Panc1 (cell line): ENCODE measurements around the gene CNTN3. TPM values are rescaled to one million over a fixed set of nuclear protein-coding genes. Genes with fewer than 3 reads are reported as not detected.

ENCODE experiments used
- ATAC-seq: fragments of 200-7000 bp; cut with Tn5 transposase; 2 replicates; pipeline ENCODE4 v1.9.1; 2020; ENCODE audit warnings: mild to moderate bottlenecking, moderate library complexity
- BruUV-seq: library from RNA; stranded (reverse); fragments of 400-500 nt; replicated peaks from 2 replicates; lab custom pipeline; 2021; lab: Mats Ljungman, UMichigan
- CTCF ChIA-PET: fragments of 300-600 bp; sonication (Branson Sonifier 250); formaldehyde crosslinking; loops from one replicate; lab custom pipeline; 2022; ENCODE audit warnings: antibody characterized with exemption; lab: Charles Lee
- POLR2A ChIA-PET: fragments of 300-600 bp; sonication (Branson Sonifier 250); formaldehyde crosslinking; loops from one replicate; lab custom pipeline; 2022; ENCODE audit warnings: antibody characterized with exemption; lab: Charles Lee
- DNase-seq: peaks from one replicate; pipeline ENCODE4 v3.0.0-alpha.2; 2010; ENCODE audit warnings: low read depth, low spot score
- H3K27ac ChIP-seq: 2 replicates; pipeline ENCODE4 v1.5.1; 2011; ENCODE audit warnings: mild to moderate bottlenecking, low read length, inconsistent platforms
- H3K27me3 ChIP-seq: fragments of 200-500 bp; sonication (Bioruptor generic); 2 replicates; pipeline ENCODE4 v1.6.0; 2014; ENCODE audit warnings: low read length, inconsistent platforms; ENCODE audit not compliant: control insufficient read depth, insufficient read depth
- H3K36me3 ChIP-seq: fragments of 200-500 bp; sonication (Bioruptor generic); 2 replicates; pipeline ENCODE4 v1.5.1; 2014; ENCODE audit warnings: inconsistent platforms, mild to moderate bottlenecking, low read length, moderate library complexity; ENCODE audit not compliant: control insufficient read depth, insufficient read depth
- H3K4me1 ChIP-seq: 2 replicates; pipeline ENCODE4 v1.5.1; 2011; ENCODE audit warnings: inconsistent platforms, mild to moderate bottlenecking, low read length, moderate library complexity; ENCODE audit not compliant: control insufficient read depth, insufficient read depth
- H3K4me3 ChIP-seq, 2 experiments: 2 replicates each; pipeline ENCODE4 v1.5.1; 2011 to 2012; ENCODE audit warnings: low read depth in 2 of 2, low read length in 2 of 2, mild to moderate bottlenecking in 2 of 2, inconsistent platforms in 1 of 2, moderate library complexity in 1 of 2
- H3K9me3 ChIP-seq: fragments of 200-500 bp; sonication (Bioruptor generic); 2 replicates; pipeline ENCODE4 v1.5.1; 2014; ENCODE audit warnings: low read depth, mild to moderate bottlenecking, inconsistent platforms, low read length, moderate library complexity; ENCODE audit not compliant: control insufficient read depth, insufficient read depth
- CTCF ChIP-seq: fragments of 450-650 bp; IDR thresholded peaks from 2 replicates; pipeline ENCODE4 v1.5.1; 2017; ENCODE audit warnings: mild to moderate bottlenecking
- POLR2AphosphoS5 ChIP-seq: IDR thresholded peaks from 2 replicates; pipeline ENCODE4 v1.6.1; 2012; ENCODE audit warnings: mild to moderate bottlenecking, low read depth, low read length, moderate library complexity
- REST ChIP-seq, 2 experiments: IDR thresholded peaks; 2 replicates each; pipeline ENCODE4 v1.6.1; 2011 to 2012; ENCODE audit warnings: low read depth in 2 of 2, control low read depth in 1 of 2, low read length in 1 of 2, mild to moderate bottlenecking in 1 of 2, moderate library complexity in 1 of 2; ENCODE audit not compliant: insufficient read depth in 1 of 2
- SIN3A ChIP-seq: IDR thresholded peaks from 2 replicates; pipeline ENCODE4 v1.6.1; 2012; ENCODE audit warnings: low read depth, mild to moderate bottlenecking, low read length, moderate library complexity, borderline replicate concordance; ENCODE audit not compliant: insufficient read depth
- TCF7L2 ChIP-seq: IDR thresholded peaks from 2 replicates; pipeline ENCODE4 v1.6.1; 2011; ENCODE audit warnings: mild to moderate bottlenecking, low read depth, low read length, inconsistent platforms
- in situ Hi-C: cut with HindIII; loops from 2 replicates; pipeline ENCODE4 v1.10.0; 2016; ENCODE audit warnings: low sequenced_read_pairs, low pct_unique_long_range_greater_than_20kb
- intact Hi-C: fragments of 100-400 bp; cut with micrococcal nuclease; formaldehyde crosslinking; loops from one replicate; pipeline ENCODE4 v1.10.0; 2022; ENCODE audit not compliant: unreplicated experiment
- total RNA-seq: library from RNA; stranded (reverse); gene quantifications from one replicate; pipeline ENCODE4 v1.2.1, GENCODE V29; 2021; ENCODE audit not compliant: unreplicated experiment

Gene CNTN3
- total RNA-seq, 1 experiment from 2014 or later = not detected

- BruUV-seq = no TSS peak
- CTCF ChIA-PET = no interaction called here
- H3K27ac ChIP-seq = no peak overlapping the region
Measured at GRCh38 chr3:74643636-74644035, 29.2 kb upstream of the CNTN3 start.

GRCh38 chr3:74642876-74643275, 28.4 kb upstream of the CNTN3 start:
- Histone ChIP-seq H3K4me1 (no peaks in the 10 kb centered on the region), H3K27ac (no peak overlapping the region), H3K4me3 (no peak overlapping the region), H3K36me3 (no peaks in the 10 kb centered on the region), H3K9me3 (no peaks in the 10 kb centered on the region), H3K27me3 (no peaks in the 10 kb centered on the region)
- POLR2A ChIA-PET = no interaction called here
- no peak for DNase-seq
- no peak for ATAC-seq
- in situ Hi-C loops (no loop called here), intact Hi-C loops (no loop called here)
- no peak for TF ChIP-seq POLR2AphosphoS5
- TF ChIP-seq REST (IDR thresholded peaks at IDR 0.05; ENCODE audit: insufficient read depth in 1 of 2, low read depth in 2 of 2, low read length in 1 of 2) = no peak
- TF ChIP-seq TCF7L2 = no peak
- no peak for TF ChIP-seq CTCF
- no TSS peak for BruUV-seq
- CTCF ChIA-PET = no interaction called here

More at GRCh38 chr3:74643636-74644035, 29.2 kb upstream of the CNTN3 start:
- in situ Hi-C loops (no loop called here), intact Hi-C loops (no loop called here)
- ATAC-seq (no peak), DNase-seq (no peak)
- no peaks in the 10 kb centered on the region for H3K36me3 ChIP-seq
- no peak overlapping the region for H3K4me3 ChIP-seq
- no peaks in the 10 kb centered on the region for H3K9me3 ChIP-seq
- H3K27me3 ChIP-seq = no peaks in the 10 kb centered on the region
- no peak for TF ChIP-seq CTCF
- TF ChIP-seq REST (IDR thresholded peaks at IDR 0.05; ENCODE audit: insufficient read depth in 1 of 2, low read depth in 2 of 2, low read length in 1 of 2) = no peak
- no peak for TF ChIP-seq SIN3A
- no peak for TF ChIP-seq POLR2AphosphoS5
- no peak for TF ChIP-seq TCF7L2
- POLR2A ChIA-PET = no interaction called here
- H3K4me1 ChIP-seq = no peaks in the 10 kb centered on the region
